BJ (cell line): Measurements from ENCODE around the gene MYRF. TPM values are rescaled to one million over a fixed set of nuclear protein-coding genes. Genes with fewer than 3 reads are reported as not detected.

Experiments
- CTCF ChIA-PET: fragments of 350-600 bp; formaldehyde crosslinking; extraction: SDS; loops from one replicate; lab custom pipeline; 2021; ENCODE audit warnings: antibody characterized with exemption, inconsistent platforms; lab: Yijun Ruan, JAX
- POLR2A ChIA-PET: fragments of 300-600 bp; sonication (Branson Sonifier 250); formaldehyde crosslinking; extraction: SDS; loops from one replicate; lab custom pipeline; 2021; ENCODE audit warnings: antibody characterized with exemption; lab: Charles Lee
- DNase-seq: peaks from one replicate; pipeline ENCODE4 v3.0.0-alpha.2; 2011; ENCODE audit warnings: low read depth
- H3K27me3 ChIP-seq: 2 replicates; pipeline ENCODE4 v1.6.0; 2011; ENCODE audit warnings: low read length; ENCODE audit not compliant: control insufficient read depth, insufficient read depth
- H3K36me3 ChIP-seq: 2 replicates; pipeline ENCODE4 v1.5.1; 2011; ENCODE audit warnings: low read length; ENCODE audit not compliant: control insufficient read depth, insufficient read depth
- H3K4me3 ChIP-seq: 2 replicates; pipeline ENCODE4 v1.5.1; 2011; ENCODE audit warnings: low read depth, mild to moderate bottlenecking, control low read depth, low read length
- polyA plus RNA-seq: library from polyadenylated mRNA; depleted of rRNA; stranded (reverse); fragments of >200 nt; gene quantifications from 2 replicates; pipeline ENCODE4 v1.2.3, GENCODE V29; 2011
- TF ChIP-seq, protein P1 (sequence below): IDR thresholded peaks from 2 replicates; pipeline ENCODE4 v1.5.1; 2011; ENCODE audit warnings: low read depth, mild to moderate bottlenecking, control low read depth, inconsistent platforms, low read length, moderate library complexity; ENCODE audit not compliant: insufficient read depth

MYRF gene
- polyA plus RNA-seq, 1 experiment = 0.45 TPM

DNA sequence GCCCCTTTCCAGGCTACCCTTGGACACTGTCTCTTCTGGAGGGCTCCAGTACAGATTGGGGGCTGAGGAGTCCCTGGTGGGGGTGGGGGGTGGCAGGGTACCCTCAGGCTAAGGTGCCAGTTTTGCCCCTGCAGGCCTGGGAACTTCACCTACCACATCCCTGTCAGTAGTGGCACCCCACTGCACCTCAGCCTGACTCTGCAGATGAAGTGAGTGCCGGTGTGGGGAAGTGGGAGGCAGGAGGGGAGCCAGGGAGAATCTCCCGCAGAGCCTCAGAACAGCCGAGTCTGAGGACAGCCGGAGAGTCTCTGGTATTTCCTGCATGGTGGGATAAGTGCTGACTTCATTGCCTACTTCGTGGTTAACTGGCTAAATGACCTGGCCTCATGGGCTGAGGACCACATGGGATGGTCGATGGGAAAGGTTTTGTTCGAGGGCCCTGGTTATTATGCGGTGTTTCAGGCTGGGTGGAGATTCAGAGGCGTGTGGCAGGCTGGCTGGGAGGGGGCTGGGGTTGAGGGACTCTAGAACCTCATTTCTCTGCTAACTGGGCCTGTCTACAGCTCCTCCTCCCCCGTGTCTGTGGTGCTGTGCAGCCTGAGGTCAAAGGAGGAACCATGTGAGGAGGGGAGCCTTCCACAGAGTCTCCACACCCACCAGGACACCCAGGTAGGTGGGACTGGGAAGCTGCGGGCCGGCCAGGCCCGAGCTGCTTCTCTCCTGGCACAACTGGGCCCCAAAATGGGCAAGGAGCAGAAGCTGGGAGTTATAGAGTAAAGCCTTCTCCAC is 31.5 kb downstream of the MYRF start:
- TF ChIP-seq, protein P1, sequence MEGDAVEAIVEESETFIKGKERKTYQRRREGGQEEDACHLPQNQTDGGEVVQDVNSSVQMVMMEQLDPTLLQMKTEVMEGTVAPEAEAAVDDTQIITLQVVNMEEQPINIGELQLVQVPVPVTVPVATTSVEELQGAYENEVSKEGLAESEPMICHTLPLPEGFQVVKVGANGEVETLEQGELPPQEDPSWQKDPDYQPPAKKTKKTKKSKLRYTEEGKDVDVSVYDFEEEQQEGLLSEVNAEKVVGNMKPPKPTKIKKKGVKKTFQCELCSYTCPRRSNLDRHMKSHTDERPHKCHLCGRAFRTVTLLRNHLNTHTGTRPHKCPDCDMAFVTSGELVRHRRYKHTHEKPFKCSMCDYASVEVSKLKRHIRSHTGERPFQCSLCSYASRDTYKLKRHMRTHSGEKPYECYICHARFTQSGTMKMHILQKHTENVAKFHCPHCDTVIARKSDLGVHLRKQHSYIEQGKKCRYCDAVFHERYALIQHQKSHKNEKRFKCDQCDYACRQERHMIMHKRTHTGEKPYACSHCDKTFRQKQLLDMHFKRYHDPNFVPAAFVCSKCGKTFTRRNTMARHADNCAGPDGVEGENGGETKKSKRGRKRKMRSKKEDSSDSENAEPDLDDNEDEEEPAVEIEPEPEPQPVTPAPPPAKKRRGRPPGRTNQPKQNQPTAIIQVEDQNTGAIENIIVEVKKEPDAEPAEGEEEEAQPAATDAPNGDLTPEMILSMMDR = no peak
- no peak for DNase-seq
- CTCF ChIA-PET = interaction anchor here (1.2 to 1.8 kb wide), 3 partner anchors 8 to 36 kb away, joined by 6 to 8 read pairs (median 6); no protein-coding TSS in a partner anchor
- POLR2A ChIA-PET = no interaction called here
- Histone ChIP-seq H3K4me3 (no peak overlapping the region), H3K36me3 (peaks cover 22% of the 10 kb centered on the region), H3K27me3 (no peaks in the 10 kb centered on the region)

DNA sequence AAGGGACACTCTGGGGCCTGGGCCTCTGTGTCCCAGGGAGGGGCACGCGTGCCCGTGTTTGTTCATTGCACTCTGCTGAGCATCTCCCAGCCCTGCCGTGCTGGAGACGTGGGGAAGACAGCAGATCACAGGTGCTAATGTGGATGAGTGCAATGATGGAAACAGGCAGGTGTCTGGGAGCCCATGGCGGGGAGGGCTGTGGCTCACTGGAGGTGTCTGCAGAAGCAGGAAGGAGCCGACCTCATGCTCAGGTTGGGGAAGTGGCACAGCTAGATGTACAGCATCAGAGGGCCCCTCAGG is 32.0 kb downstream of the MYRF start:
- H3K4me3 ChIP-seq = no peak overlapping the region
- POLR2A ChIA-PET = no interaction called here
- H3K27me3 ChIP-seq = no peaks in the 10 kb centered on the region
- H3K36me3 ChIP-seq = peaks cover 26% of the 10 kb centered on the region
- DNase-seq = no peak
- CTCF ChIA-PET = interaction anchor here (1.2 to 1.8 kb wide), 3 partner anchors 9 to 37 kb away, joined by 6 to 8 read pairs (median 6); no protein-coding TSS in a partner anchor
- TF ChIP-seq, protein P1 = no peak

DNA sequence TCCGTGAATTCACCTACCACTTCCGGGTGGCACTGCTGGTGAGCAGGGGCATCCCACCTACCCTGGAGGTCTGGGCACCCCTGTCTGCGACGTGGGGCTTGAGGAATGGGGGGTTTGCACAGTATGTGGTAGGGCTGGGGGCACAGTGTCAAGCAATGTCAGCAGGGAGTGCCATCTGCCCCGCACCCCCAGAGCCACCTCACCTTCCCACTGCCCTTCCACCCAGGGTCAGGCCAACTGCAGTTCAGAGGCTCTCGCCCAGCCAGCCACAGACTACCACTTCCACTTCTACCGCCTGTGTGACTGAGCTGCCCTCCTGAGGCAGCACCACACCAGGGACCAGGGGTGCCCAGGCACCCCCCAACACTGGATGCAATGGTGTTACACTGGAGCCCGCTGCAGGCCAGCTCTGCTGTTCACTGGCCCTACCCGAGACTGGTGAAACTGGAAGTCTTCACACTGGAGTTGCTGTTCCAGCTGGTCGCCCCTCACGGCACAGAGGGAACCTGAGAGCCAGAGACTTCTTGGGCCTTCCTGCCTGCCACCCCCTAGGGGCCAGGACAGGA is 33.5 kb downstream of the MYRF start:
- DNase-seq = no peak
- CTCF ChIA-PET = interaction anchor here (1.0 kb wide), 3 partner anchors 9 to 53 kb away, joined by 3 to 4 read pairs (median 3); no protein-coding TSS in a partner anchor
- H3K36me3 ChIP-seq = peaks cover 33% of the 10 kb centered on the region
- H3K4me3 ChIP-seq = no peak overlapping the region
- POLR2A ChIA-PET = interaction anchor here (0.6 kb wide), 1 partner anchor 42 kb away, joined by 4 read pairs; no protein-coding TSS in a partner anchor
- TF ChIP-seq, protein P1 = no peak
- no peaks in the 10 kb centered on the region for H3K27me3 ChIP-seq

DNA sequence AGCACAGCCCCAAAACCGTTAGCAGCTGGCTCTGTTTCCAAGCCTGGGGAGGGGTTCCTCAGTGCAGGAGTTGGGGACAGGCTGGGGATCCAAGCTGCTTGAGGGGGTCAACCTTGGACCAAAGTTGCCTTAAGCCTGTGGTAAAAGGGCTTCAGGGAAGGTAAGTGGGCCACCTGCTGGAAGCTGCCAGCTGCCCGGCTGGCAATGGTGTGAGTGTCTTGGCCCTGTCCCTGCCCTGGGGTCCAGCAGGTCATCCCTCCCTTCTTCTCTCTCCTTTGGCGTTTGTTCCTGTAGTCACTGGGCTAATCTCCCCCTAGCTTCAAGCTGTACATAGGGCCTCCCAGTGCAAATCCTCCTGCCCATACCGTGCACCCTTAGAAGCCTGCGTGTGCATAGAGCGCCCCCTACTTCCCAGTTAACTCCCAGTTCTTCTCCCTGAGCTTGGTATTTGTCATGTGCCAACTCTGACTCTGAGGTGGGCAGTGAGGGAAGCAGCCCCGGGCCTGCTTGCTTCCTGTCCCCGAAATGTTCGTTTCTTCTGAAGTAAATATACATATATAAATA is 35.6 kb downstream of the MYRF start:
- Histone ChIP-seq H3K27me3 (no peaks in the 10 kb centered on the region), H3K36me3 (peaks cover 33% of the 10 kb centered on the region), H3K4me3 (no peak overlapping the region)
- ChIA-PET POLR2A (no interaction called here), CTCF (interaction anchor here (0.7 to 4.3 kb wide), 11 partner anchors 9 to 523 kb away, joined by 3 to 34 read pairs (median 4); no protein-coding TSS in a partner anchor)
- DNase-seq = no peak
- TF ChIP-seq, protein P1 = peak; percentile 52
